Measurements from ENCODE around the gene MON1B.
"Not testable (repeated sequence)": the region's sequence is repeated elsewhere in the genome, so short reads cannot be mapped to it uniquely, and the experiment has no call there.

The MON1B gene

GRCh38 chr16:77234611-77235010 is 43.6 kb downstream of the MON1B start:
- no peak for ATAC-seq (replicated peaks; ENCODE audit: extremely low read depth, poor library complexity, severe bottlenecking)
- Mint-ChIP-seq H3K36me3 (ENCODE audit: insufficient read depth) (peaks cover 1% of the 10 kb centered on the region), H3K4me3 (no peak overlapping the region), H3K27me3 (peaks cover 36% of the 10 kb centered on the region), H3K9me3 (no peaks in the 10 kb centered on the region), H3K27ac (ENCODE audit: low read depth) (no peak overlapping the region), H3K4me1 (peaks cover 5% of the 10 kb centered on the region)
- no peak for DNase-seq (ENCODE audit: low spot score in 2 of 2)

GRCh38 chr16:77236063-77236511 is 45.1 kb downstream of the MON1B start:
- peaks cover 30% of the 10 kb centered on the region for H3K27me3 Mint-ChIP-seq
- H3K4me1 Mint-ChIP-seq: peaks cover 5% of the 10 kb centered on the region
- H3K36me3 Mint-ChIP-seq (ENCODE audit: insufficient read depth): peaks cover 1% of the 10 kb centered on the region
- no peak overlapping the region for H3K27ac Mint-ChIP-seq (ENCODE audit: low read depth)
- ATAC-seq (replicated peaks; ENCODE audit: extremely low read depth, poor library complexity, severe bottlenecking) (peak; percentile 96), DNase-seq (ENCODE audit: low spot score in 2 of 2) (peak; percentile 79 to 82)
- no peak overlapping the region for H3K4me3 Mint-ChIP-seq
- no peaks in the 10 kb centered on the region for H3K9me3 Mint-ChIP-seq

GRCh38 chr16:77238593-77238992 is 47.6 kb downstream of the MON1B start:
- Mint-ChIP-seq H3K27ac (ENCODE audit: low read depth) (no peak overlapping the region), H3K36me3 (ENCODE audit: insufficient read depth) (peaks cover 1% of the 10 kb centered on the region)
- DNase-seq (ENCODE audit: low spot score in 2 of 2): no peak

GRCh38 chr16:77242471-77242870 is 51.5 kb downstream of the MON1B start:
- H3K4me1 Mint-ChIP-seq; ATAC-seq (replicated peaks; ENCODE audit: extremely low read depth, poor library complexity, severe bottlenecking); DNase-seq (ENCODE audit: low spot score in 2 of 2); H3K36me3 Mint-ChIP-seq (ENCODE audit: insufficient read depth); H3K9me3 Mint-ChIP-seq; H3K27me3 Mint-ChIP-seq; H3K27ac Mint-ChIP-seq (ENCODE audit: low read depth); H3K4me3 Mint-ChIP-seq: not testable (repeated sequence)

More at GRCh38 chr16:77238593-77238992, 47.6 kb downstream of the MON1B start:
- Mint-ChIP-seq H3K4me1 (peaks cover 5% of the 10 kb centered on the region), H3K4me3 (no peak overlapping the region), H3K9me3 (no peaks in the 10 kb centered on the region), H3K27me3 (peaks cover 16% of the 10 kb centered on the region)
- ATAC-seq (replicated peaks; ENCODE audit: extremely low read depth, poor library complexity, severe bottlenecking): no peak

GRCh38 chr16:77246150-77246549 is 55.2 kb downstream of the MON1B start:
- H3K36me3 Mint-ChIP-seq (ENCODE audit: insufficient read depth): no peaks in the 10 kb centered on the region
- H3K27me3 Mint-ChIP-seq: peaks cover 9% of the 10 kb centered on the region
- H3K9me3 Mint-ChIP-seq: no peaks in the 10 kb centered on the region
- no peak overlapping the region for H3K4me3 Mint-ChIP-seq
- DNase-seq (ENCODE audit: low spot score in 2 of 2) (no peak), ATAC-seq (replicated peaks; ENCODE audit: extremely low read depth, poor library complexity, severe bottlenecking) (no peak)
- no peak overlapping the region for H3K27ac Mint-ChIP-seq (ENCODE audit: low read depth)
- no peaks in the 10 kb centered on the region for H3K4me1 Mint-ChIP-seq

- no peak for DNase-seq (ENCODE audit: low spot score in 2 of 2)
- H3K36me3 Mint-ChIP-seq (ENCODE audit: insufficient read depth): no peaks in the 10 kb centered on the region
- peaks cover 32% of the 10 kb centered on the region for H3K27me3 Mint-ChIP-seq
- no peak for ATAC-seq (replicated peaks; ENCODE audit: extremely low read depth, poor library complexity, severe bottlenecking)
- no peaks in the 10 kb centered on the region for H3K4me1 Mint-ChIP-seq
- no peak overlapping the region for H3K27ac Mint-ChIP-seq (ENCODE audit: low read depth)
- H3K9me3 Mint-ChIP-seq: no peaks in the 10 kb centered on the region
- H3K4me3 Mint-ChIP-seq: no peak overlapping the region
These were observed 59.4 kb downstream of the MON1B start for GRCh38 chr16:77250400-77250799.

Measured in central memory CD8-positive, alpha-beta T cell (primary cell).